NCI-H2081 (cell line): Measurements from ENCODE around the gene NR4A1.

ENCODE experiments used
- DNase-seq, 2 experiments: peaks; one replicate each; lab custom pipeline; 2025; lab: John Stamatoyannopoulos, UW

Gene NR4A1

GRCh38 chr12:52050758-52051541 is at the start of gene NR4A1:
TSS of gene NR4A1 (plus strand) at chr12:52051442. CDS start at chr12:52054329, 2,887 bp downstream.
- peak; percentile 81 to 82 for DNase-seq

- no peak for DNase-seq
Observed at GRCh38 chr12:52003016-52003550, 48.2 kb upstream of the NR4A1 start.

GRCh38 chr12:52003591-52003990 is 47.7 kb upstream of the NR4A1 start:
- no peak for DNase-seq

- DNase-seq, result peak; percentile 76
Observed at GRCh38 chr12:52004042-52004648, 47.1 kb upstream of the NR4A1 start.

- no peak for DNase-seq
Observed at GRCh38 chr12:52005218-52005902, 45.9 kb upstream of the NR4A1 start.

GRCh38 chr12:52005903-52006703 is 45.1 kb upstream of the NR4A1 start:
- no peak for DNase-seq

GRCh38 chr12:52006726-52007157 is 44.5 kb upstream of the NR4A1 start, which contains the start of gene TAMALIN:
TSS of gene TAMALIN (plus strand) at chr12:52006946. CDS start at chr12:52007020, 74 bp downstream.
- peak; percentile 63 to 71 for DNase-seq

GRCh38 chr12:52007158-52007921 is 43.9 kb upstream of the NR4A1 start:
- DNase-seq, result no peak

GRCh38 chr12:52007982-52008510 is 43.2 kb upstream of the NR4A1 start:
- DNase-seq, result no peak

- no peak for DNase-seq
Observed at GRCh38 chr12:52009081-52009751, 42.0 kb upstream of the NR4A1 start.

GRCh38 chr12:52010152-52010622 is 41.1 kb upstream of the NR4A1 start:
- DNase-seq, result peak in 1 of 2 experiments; percentile 46

GRCh38 chr12:52010692-52011601 is 40.3 kb upstream of the NR4A1 start:
- DNase-seq, result peak; percentile 63 to 79

GRCh38 chr12:52011602-52012214 is 39.5 kb upstream of the NR4A1 start:
- DNase-seq, result no peak

GRCh38 chr12:52013626-52014310 is 37.5 kb upstream of the NR4A1 start:
- DNase-seq, result no peak

- DNase-seq, result no peak
Observed at GRCh38 chr12:52014567-52015530, 36.4 kb upstream of the NR4A1 start.

- no peak for DNase-seq
Observed at GRCh38 chr12:52015532-52016041, 35.7 kb upstream of the NR4A1 start.
